ENCODE measurements around the gene ITGBL1.
"Not testable (repeated sequence)": the region's sequence is repeated elsewhere in the genome, so short reads cannot be mapped to it uniquely, and the experiment has no call there.

Gene ITGBL1

DNA sequence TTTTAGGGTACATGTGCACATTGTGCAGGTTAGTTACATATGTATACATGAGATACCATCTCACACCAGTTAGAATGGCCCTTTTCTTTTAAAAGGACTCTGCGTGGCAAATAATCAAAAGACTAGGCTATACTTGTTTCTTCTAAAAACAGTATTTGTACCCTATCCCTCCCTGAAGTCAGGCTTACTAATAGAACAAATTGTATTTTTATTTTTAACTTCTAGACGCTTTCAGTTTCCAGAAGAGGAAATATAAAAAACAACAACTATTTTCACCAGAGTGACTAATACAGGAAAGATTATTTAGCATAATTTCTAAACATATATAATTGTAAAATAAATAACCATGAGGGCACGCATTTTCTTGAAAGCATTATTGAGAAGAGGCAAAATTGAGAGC is 83.6 kb downstream of the ITGBL1 start:
- no peak overlapping the region for H3K4me3 ChIP-seq (ENCODE audit: low read depth, low read length)
- no peak for TF ChIP-seq CTCF (IDR thresholded peaks at IDR 0.05; ENCODE audit: low read depth, low read length)
- TF ChIP-seq MAX (IDR thresholded peaks at IDR 0.05; ENCODE audit: low read depth, low read length), result no peak
- no peak for TF ChIP-seq POLR2A (IDR thresholded peaks at IDR 0.05; ENCODE audit: extremely low read depth, insufficient read length)
- no peak for TF ChIP-seq MYC (IDR thresholded peaks at IDR 0.05; ENCODE audit: low read depth, low read length)
- DNase-seq (ENCODE audit: low read depth), result no peak

GRCh38 chr13:101544544-101544943 is 92.1 kb downstream of the ITGBL1 start:
- H3K4me3 ChIP-seq (ENCODE audit: low read depth, low read length); DNase-seq (ENCODE audit: low read depth): not testable (repeated sequence)

DNA sequence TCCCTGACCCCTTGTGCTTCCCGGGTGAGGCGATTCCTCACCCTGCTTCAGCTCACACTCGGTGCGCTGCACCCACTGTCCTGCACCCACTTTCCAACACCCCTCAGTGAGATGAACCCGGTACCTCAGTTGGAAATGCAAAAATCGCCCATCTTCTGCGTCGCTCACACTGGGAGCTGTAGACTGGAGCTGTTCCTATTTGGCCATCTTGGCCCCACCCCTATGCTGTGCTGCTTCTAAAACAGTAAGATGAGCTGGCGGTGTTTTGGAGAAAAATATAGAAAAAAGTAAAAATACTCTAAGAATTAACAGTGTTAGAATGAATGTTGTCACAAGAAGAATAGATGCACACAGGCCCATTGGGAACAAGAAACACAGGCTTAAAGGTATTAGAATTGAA is 92.5 kb downstream of the ITGBL1 start:
- no peak for DNase-seq (ENCODE audit: low read depth)
- TF ChIP-seq POLR2A (IDR thresholded peaks at IDR 0.05; ENCODE audit: extremely low read depth, insufficient read length) (no peak), CTCF (IDR thresholded peaks at IDR 0.05; ENCODE audit: low read depth, low read length) (no peak), MAX (IDR thresholded peaks at IDR 0.05; ENCODE audit: low read depth, low read length) (no peak), MYC (IDR thresholded peaks at IDR 0.05; ENCODE audit: low read depth, low read length) (no peak)
- no peak overlapping the region for H3K4me3 ChIP-seq (ENCODE audit: low read depth, low read length)

- DNase-seq (ENCODE audit: low read depth), result no peak
Measured at GRCh38 chr13:101545521-101545920, 93.0 kb downstream of the ITGBL1 start.

DNA sequence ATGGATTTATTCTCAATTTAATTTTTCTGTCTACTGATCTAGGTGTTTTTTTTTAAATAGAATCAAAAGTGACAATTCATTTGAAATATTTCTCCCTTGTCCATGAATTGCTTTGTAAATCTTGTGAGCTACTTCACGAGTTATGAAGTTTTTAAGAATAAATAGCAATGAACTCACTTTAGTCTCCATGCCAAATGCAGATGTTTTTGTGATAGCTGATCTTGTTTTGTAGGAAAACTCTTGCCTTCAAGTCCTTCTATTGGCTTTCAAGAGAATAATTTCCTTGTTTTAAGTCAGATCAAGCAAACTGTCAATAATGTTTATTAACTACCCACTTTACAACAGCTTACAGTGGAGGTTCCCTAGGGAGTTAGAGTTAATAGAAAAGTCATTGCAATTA is 99.8 kb downstream of the ITGBL1 start:
- no peak overlapping the region for H3K4me3 ChIP-seq (ENCODE audit: low read depth, low read length)
- no peak for DNase-seq (ENCODE audit: low read depth)
- TF ChIP-seq CTCF (IDR thresholded peaks at IDR 0.05; ENCODE audit: low read depth, low read length) (no peak), MYC (IDR thresholded peaks at IDR 0.05; ENCODE audit: low read depth, low read length) (no peak), POLR2A (IDR thresholded peaks at IDR 0.05; ENCODE audit: extremely low read depth, insufficient read length) (no peak), MAX (IDR thresholded peaks at IDR 0.05; ENCODE audit: low read depth, low read length) (no peak)

More at GRCh38 chr13:101545521-101545920, 93.0 kb downstream of the ITGBL1 start:
- TF ChIP-seq MAX (IDR thresholded peaks at IDR 0.05; ENCODE audit: low read depth, low read length) (no peak), MYC (IDR thresholded peaks at IDR 0.05; ENCODE audit: low read depth, low read length) (no peak), POLR2A (IDR thresholded peaks at IDR 0.05; ENCODE audit: extremely low read depth, insufficient read length) (no peak), CTCF (IDR thresholded peaks at IDR 0.05; ENCODE audit: low read depth, low read length) (no peak)
- H3K4me3 ChIP-seq (ENCODE audit: low read depth, low read length), result no peak overlapping the region

DNA sequence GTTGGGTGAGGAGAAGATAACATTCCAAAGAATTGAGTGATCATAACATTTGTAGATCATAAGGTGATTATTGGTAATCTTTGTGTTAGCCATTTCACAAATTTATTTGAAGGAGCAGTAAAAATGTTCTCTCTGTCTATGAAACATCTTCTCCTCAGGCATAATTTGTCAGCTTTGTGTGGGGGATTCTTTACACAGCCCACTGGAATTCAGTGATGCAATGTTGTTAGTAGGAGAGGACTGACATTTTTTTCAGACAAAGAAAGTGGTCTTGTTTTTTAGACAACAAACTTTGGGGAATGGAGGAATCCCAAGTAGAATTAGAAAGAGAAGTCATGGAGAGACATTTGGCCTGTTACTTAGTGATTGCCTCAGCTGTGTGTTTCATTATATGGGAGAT is 100.3 kb downstream of the ITGBL1 start:
- TF ChIP-seq CTCF (IDR thresholded peaks at IDR 0.05; ENCODE audit: low read depth, low read length) (no peak), MAX (IDR thresholded peaks at IDR 0.05; ENCODE audit: low read depth, low read length) (no peak), POLR2A (IDR thresholded peaks at IDR 0.05; ENCODE audit: extremely low read depth, insufficient read length) (no peak), MYC (IDR thresholded peaks at IDR 0.05; ENCODE audit: low read depth, low read length) (no peak)
- DNase-seq (ENCODE audit: low read depth), result no peak
- H3K4me3 ChIP-seq (ENCODE audit: low read depth, low read length), result no peak overlapping the region
